Measurements from ENCODE around the gene IFT122. TPM values are rescaled to one million over a fixed set of nuclear protein-coding genes. Genes with fewer than 3 reads are reported as not detected.
"Not testable (repeated sequence)": the region's sequence is repeated elsewhere in the genome, so short reads cannot be mapped to it uniquely, and the experiment has no call there.

Gene IFT122
- total RNA-seq, 2 experiments from 2014 or later, result 23.0 to 25.9 TPM

DNA sequence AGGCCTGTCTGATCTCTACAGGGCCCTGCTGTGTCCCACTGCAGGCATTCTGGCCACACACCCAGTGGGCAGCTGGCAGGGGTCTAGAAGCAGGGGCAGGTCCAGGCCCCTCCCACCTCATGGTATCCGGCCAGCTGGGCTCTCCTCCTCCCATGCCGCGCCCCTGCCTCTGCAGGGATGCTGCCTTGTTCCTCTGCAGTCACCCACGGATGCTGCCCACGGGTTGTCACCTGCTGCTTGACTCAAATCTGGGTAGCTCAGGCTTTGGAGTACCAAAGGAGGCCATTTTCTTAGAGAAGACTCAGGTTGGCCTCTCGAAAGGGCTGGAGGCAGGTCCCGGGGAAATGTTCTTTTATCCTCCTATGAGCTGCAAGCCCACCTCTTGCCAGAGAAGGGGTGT, 36.6 kb upstream of the IFT122 start:
- Mint-ChIP-seq H3K4me3 (no peak overlapping the region), H3K27me3 (peaks cover 3% of the 10 kb centered on the region), H3K27ac (no peak overlapping the region), H3K4me1 (peaks cover 9% of the 10 kb centered on the region), H3K36me3 (no peaks in the 10 kb centered on the region), H3K9me3 (no peaks in the 10 kb centered on the region)
- DNase-seq (no peak), ATAC-seq (ENCODE audit: low read depth) (no peak)
- POLR2A ChIA-PET, result interaction anchor here (1.1 kb wide), 1 partner anchor 37 kb away, joined by 3 read pairs; the partner anchor contains the start of genes IFT122 and MBD4

DNA sequence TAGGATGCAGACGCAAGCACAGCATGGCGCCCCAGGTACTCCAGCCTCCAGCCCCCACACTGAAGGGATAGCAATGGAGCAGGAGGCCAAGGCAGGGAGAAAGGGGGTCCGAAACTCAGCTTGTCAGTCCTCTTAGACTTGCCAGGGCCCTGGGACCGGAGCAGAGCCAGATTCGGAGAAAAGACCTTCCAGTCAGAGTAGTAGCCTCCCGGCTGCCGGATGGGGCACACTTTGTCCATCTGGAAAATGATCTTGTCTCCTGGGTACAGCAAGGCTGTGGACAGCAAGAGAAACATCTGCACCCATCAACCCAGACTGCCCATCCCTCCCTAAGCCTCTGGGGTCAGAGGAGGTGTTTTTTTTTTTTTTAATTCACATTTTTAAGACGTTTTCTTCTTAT, 35.9 kb upstream of the IFT122 start:
- POLR2A ChIA-PET, result no interaction called here
- H3K36me3 Mint-ChIP-seq, result no peaks in the 10 kb centered on the region
- DNase-seq (no peak), ATAC-seq (ENCODE audit: low read depth) (no peak)
- H3K4me1 Mint-ChIP-seq, result peaks cover 7% of the 10 kb centered on the region
- no peak overlapping the region for H3K4me3 Mint-ChIP-seq
- H3K9me3 Mint-ChIP-seq, result no peaks in the 10 kb centered on the region
- no peak overlapping the region for H3K27ac Mint-ChIP-seq
- H3K27me3 Mint-ChIP-seq, result peaks cover 3% of the 10 kb centered on the region

DNA sequence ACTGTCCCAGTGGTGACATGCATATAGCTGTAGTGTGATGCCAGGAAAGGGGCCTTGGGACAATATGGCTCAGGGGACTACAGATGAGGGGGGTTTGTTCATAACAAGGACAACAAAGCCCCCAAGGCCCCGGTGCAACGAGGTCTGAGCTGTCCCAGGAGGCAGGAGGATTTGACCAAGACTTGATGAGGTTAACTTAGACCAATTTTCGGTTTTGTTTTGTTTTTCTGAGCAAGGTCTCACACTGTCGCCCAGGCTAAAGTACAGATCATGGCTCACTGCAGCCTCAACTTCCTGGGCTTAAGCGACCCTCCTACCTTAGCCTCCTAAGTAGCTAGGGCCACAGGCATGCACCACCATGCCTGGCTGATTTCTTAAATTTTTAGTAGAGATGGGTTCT, 35.4 kb upstream of the IFT122 start:
- H3K4me1 Mint-ChIP-seq, result peaks cover 4% of the 10 kb centered on the region
- POLR2A ChIA-PET, result no interaction called here
- no peaks in the 10 kb centered on the region for H3K36me3 Mint-ChIP-seq
- H3K27ac Mint-ChIP-seq, result no peak overlapping the region
- ATAC-seq (ENCODE audit: low read depth) (no peak), DNase-seq (no peak)
- H3K9me3 Mint-ChIP-seq, result no peaks in the 10 kb centered on the region
- peaks cover 3% of the 10 kb centered on the region for H3K27me3 Mint-ChIP-seq
- H3K4me3 Mint-ChIP-seq, result no peak overlapping the region

DNA sequence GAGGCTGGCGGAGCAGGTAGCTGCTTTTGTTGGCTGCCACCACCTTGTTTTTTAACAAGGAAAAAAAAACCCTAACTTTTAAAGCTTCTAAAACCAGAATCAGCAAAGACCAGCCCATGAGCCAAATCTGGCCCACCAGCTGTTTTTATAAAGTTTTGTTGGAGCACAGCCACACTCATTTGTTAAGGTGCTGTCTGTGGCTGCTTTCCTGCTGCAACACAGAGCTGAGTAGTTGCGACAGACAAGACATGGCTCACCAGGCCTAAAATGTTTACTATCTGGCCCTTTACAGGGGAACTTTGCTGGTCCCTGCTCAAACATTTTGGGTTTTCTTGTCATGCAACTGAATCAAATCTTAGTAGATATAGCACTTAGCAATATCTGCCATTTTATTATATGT, 30.5 kb upstream of the IFT122 start:
- Mint-ChIP-seq H3K4me3 (no peak overlapping the region), H3K36me3 (no peaks in the 10 kb centered on the region), H3K27ac (no peak overlapping the region), H3K9me3 (no peaks in the 10 kb centered on the region), H3K27me3 (peaks cover 7% of the 10 kb centered on the region), H3K4me1 (no peaks in the 10 kb centered on the region)
- POLR2A ChIA-PET, result interaction anchor here (1.4 to 2.2 kb wide), 2 partner anchors 10 to 30 kb away, joined by 3 to 6 read pairs; partner anchors contain the start of genes IFT122 and MBD4
- DNase-seq, result no peak
- ATAC-seq (ENCODE audit: low read depth), result no peak

DNA sequence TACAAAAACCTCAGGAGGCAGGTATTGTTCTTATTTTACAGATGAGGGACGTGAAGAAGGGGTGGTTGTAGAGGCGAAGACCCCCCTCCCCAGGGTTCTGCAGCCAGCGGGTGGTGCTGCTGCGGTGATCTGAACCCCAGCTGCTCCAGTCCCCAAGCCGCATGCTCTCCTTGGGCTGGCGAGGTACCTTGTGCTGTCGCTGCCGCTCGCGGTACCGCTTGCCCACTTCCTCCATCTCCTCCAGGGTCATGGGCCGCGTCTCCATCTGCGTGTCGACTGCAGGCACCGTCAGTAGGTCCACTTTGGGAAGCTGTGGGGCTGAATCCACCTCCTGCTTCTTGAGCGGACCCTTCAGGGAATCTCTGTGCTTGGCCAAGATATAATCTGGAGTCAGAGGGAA, 29.1 kb upstream of the IFT122 start:
- ATAC-seq (ENCODE audit: low read depth), result no peak
- H3K9me3 Mint-ChIP-seq, result no peaks in the 10 kb centered on the region
- H3K36me3 Mint-ChIP-seq, result no peaks in the 10 kb centered on the region
- POLR2A ChIA-PET, result no interaction called here
- peaks cover 7% of the 10 kb centered on the region for H3K27me3 Mint-ChIP-seq
- no peaks in the 10 kb centered on the region for H3K4me1 Mint-ChIP-seq
- no peak overlapping the region for H3K4me3 Mint-ChIP-seq
- DNase-seq, result no peak
- no peak overlapping the region for H3K27ac Mint-ChIP-seq

DNA sequence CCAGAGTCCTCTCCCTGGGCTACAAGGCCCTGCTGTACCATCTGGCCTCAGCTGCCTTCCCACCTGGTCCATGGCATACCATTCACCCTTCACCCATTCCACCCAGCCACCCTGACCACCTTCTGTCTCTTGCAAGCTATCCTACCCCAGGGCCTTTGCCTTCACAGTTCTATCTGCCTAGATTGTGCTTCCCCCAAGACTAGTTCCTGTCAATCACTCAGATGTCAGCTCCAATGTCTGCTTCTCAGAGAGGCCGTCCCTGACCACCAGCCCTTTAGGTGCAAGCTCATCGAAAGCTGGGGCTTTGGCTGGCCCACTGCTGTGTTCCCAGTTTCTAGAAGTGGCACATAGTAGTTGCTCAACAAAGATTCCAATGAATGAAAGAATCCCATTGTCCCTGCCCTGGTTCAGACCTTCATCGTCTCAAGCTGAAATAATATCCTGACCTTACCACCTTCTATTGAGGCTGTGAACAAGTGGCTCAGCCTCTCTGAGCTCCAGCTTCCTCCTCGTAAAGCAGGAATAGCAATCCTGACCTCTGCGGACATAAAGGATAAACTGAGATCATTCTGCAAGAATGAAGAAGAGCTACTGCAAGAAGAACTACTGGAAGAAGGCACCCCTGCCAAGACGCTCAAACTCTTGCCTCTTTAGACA, 27.4 kb upstream of the IFT122 start:
- H3K27ac Mint-ChIP-seq, result no peak overlapping the region

DNA sequence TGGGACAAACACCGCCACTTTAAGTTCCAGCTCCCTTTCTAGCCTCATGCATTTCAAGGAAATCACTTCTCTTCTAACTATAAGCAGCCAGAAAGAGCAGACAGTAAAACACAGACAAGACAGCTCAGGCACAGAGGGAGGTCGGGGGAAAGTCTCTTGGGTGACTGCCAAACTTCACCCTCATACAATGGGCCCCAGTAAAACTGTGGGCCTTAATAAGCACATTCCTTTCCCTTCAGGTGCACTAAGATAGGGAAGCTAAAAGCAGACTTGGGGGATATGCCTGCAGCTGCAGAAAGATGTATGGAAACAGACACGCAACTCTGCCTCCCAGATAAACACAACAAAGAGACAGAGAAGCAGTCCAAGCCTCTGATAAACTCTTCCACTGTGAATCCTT, 26.8 kb upstream of the IFT122 start:
- not testable (repeated sequence) for H3K27ac Mint-ChIP-seq; H3K4me1 Mint-ChIP-seq; H3K9me3 Mint-ChIP-seq; H3K4me3 Mint-ChIP-seq; H3K36me3 Mint-ChIP-seq; DNase-seq; H3K27me3 Mint-ChIP-seq; ATAC-seq (ENCODE audit: low read depth)
- POLR2A ChIA-PET, result interaction anchor here (1.4 kb wide), 1 partner anchor 97 kb away, joined by 4 read pairs; a partner anchor contains a TSS

More for the DNA sequence above, 27.4 kb upstream of the IFT122 start:
- Mint-ChIP-seq H3K9me3 (no peaks in the 10 kb centered on the region), H3K36me3 (no peaks in the 10 kb centered on the region), H3K27me3 (peaks cover 3% of the 10 kb centered on the region), H3K4me3 (no peak overlapping the region), H3K4me1 (no peaks in the 10 kb centered on the region)
- DNase-seq (no peak), ATAC-seq (ENCODE audit: low read depth) (no peak)
- POLR2A ChIA-PET, result interaction anchor here (1.4 kb wide), 1 partner anchor 97 kb away, joined by 4 read pairs; a partner anchor contains a TSS

DNA sequence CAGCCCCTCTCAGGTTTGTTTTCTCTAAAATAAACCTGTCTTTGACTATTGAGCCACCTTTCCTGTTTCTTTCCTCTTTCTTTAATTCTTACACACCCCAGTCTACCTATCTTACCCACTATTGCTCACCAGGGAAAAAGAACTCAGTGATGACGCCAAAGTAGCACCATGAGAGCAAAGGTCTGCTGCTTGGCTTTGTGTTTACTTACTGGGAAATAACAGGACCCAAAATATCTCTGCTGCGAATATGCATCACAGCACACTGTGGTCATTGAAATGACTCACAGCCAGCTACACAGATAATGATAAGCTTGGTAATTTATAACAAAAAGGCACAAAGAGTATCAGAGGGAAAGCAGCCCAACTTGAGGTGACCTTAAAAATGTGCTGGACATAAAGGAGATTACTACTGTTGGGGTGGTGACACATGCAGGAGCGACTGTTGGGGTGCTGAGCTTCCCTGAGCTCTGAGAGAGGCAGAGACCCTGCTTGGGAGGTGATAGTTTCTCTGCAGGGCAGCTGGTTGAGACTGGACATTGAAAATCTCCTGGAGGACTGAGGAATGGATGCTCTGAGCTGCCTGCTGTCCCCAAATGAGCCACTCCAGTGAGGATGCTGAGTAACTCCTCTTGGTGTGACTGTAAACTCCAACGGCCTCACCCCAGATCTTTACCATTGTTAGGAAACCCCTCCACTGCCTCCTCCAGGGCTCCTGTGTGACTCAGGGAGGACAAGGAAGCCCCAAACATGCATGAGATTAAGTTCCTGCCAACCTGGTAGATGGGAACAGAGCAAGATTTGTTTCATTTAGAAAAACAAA, 26.1 kb upstream of the IFT122 start:
- H3K4me3 Mint-ChIP-seq, result no peak overlapping the region
- POLR2A ChIA-PET, result interaction anchor here (0.6 to 1.4 kb wide), 2 partner anchors 70 to 98 kb away, joined by 3 to 4 read pairs; a partner anchor contains a TSS
- no peaks in the 10 kb centered on the region for H3K9me3 Mint-ChIP-seq
- no peak for DNase-seq
- H3K27me3 Mint-ChIP-seq, result peaks cover 3% of the 10 kb centered on the region
- no peak overlapping the region for H3K27ac Mint-ChIP-seq
- no peaks in the 10 kb centered on the region for H3K4me1 Mint-ChIP-seq
- no peaks in the 10 kb centered on the region for H3K36me3 Mint-ChIP-seq
- ATAC-seq (ENCODE audit: low read depth), result no peak

DNA sequence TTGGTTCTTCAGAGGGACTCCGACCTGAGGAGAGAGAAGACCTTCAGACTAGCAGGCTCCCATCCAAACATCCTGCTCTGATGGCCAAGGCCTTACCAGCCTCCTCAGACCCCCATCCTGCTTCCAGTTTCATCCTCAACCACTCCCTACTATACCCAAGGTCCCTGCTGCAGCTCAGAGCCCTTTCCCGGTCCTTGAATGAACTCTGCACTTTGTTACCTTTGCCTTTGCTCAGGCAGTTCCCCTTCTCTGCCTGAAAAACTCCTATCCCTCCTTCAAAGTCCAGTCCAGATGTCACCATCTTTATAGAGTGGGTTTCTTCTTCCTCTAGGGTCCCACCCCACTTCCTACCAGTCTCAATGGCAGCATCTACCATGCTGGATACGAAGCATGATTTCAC, 24.6 kb upstream of the IFT122 start:
- DNase-seq, result no peak
- H3K9me3 Mint-ChIP-seq, result no peaks in the 10 kb centered on the region
- H3K4me3 Mint-ChIP-seq, result no peak overlapping the region
- no peaks in the 10 kb centered on the region for H3K4me1 Mint-ChIP-seq
- H3K36me3 Mint-ChIP-seq, result no peaks in the 10 kb centered on the region
- ATAC-seq (ENCODE audit: low read depth), result no peak
- H3K27ac Mint-ChIP-seq, result no peak overlapping the region
- POLR2A ChIA-PET, result no interaction called here
- H3K27me3 Mint-ChIP-seq, result peaks cover 3% of the 10 kb centered on the region

DNA sequence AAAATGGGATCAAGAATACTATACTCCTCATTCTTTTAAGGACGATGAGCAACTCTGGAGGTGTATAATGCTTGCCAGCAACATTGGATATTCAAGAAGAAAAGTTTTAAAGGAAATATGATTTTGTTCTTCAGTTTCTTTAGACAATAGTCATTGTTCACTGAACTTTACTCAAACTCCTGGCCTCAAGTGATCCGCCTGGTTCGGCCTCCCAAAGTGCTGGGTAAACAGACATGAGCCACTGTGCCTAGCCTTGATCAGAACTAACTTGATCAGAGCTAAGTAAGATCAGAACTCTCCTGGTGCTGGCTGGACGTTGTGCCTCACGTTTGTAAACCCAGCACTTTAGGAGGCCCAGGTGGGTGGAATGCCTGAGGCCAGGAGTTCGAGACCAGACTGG, 24.2 kb upstream of the IFT122 start:
- Mint-ChIP-seq H3K27me3 (peaks cover 6% of the 10 kb centered on the region), H3K36me3 (no peaks in the 10 kb centered on the region), H3K4me3 (no peak overlapping the region), H3K27ac (no peak overlapping the region), H3K9me3 (no peaks in the 10 kb centered on the region), H3K4me1 (no peaks in the 10 kb centered on the region)
- ATAC-seq (ENCODE audit: low read depth) (no peak), DNase-seq (no peak)
- POLR2A ChIA-PET, result interaction anchor here (0.6 kb wide), 1 partner anchor 10 kb away, joined by 4 read pairs; no protein-coding TSS in a partner anchor

DNA sequence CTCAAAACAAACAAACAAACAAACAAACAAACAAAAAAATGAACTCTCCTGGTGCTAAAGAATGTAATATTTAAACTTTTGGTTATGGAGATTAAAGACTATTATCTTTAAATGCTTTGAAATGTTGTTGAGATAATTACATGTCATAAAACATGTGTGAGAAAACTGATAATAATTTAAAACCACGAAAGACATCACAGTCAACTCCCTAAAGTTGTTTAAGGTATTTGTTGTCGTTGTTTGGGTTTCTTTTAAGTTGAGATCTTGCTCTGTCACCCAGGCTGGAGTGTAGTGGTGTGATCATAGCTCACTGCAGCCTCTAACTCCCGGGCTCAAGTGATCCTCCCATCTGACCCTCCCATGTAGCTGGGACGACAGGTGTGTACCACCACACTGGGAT, 23.6 kb upstream of the IFT122 start:
- no peak overlapping the region for H3K4me3 Mint-ChIP-seq
- no peak for ATAC-seq (ENCODE audit: low read depth)
- no peak for DNase-seq
- H3K4me1 Mint-ChIP-seq, result no peaks in the 10 kb centered on the region
- H3K27me3 Mint-ChIP-seq, result peaks cover 7% of the 10 kb centered on the region
- H3K27ac Mint-ChIP-seq, result no peak overlapping the region
- H3K36me3 Mint-ChIP-seq, result no peaks in the 10 kb centered on the region
- H3K9me3 Mint-ChIP-seq, result no peaks in the 10 kb centered on the region
- POLR2A ChIA-PET, result interaction anchor here (0.6 kb wide), 1 partner anchor 10 kb away, joined by 4 read pairs; no protein-coding TSS in a partner anchor

DNA sequence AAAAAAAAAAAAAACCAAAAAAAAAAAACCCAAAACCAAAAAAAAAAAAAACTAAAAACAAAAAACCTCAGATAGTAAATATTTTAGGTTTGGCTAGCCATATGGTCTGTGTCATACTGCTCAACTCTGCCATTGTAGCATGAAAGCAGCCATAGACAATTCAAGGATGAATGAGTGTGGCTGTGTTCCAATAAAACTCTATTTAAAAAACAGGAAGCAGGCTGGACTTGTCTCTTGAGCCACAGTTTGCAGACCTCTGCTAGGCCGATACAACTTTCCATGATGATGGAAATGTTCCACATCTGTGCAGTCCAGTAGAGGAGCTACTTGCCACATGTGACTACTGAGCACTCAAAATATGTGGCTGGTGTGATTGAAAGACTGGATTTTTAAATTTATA, 22.7 kb upstream of the IFT122 start:
- no peak for DNase-seq
- H3K36me3 Mint-ChIP-seq, result no peaks in the 10 kb centered on the region
- H3K27me3 Mint-ChIP-seq, result peaks cover 7% of the 10 kb centered on the region
- no peak overlapping the region for H3K27ac Mint-ChIP-seq
- no peak for ATAC-seq (ENCODE audit: low read depth)
- no peaks in the 10 kb centered on the region for H3K9me3 Mint-ChIP-seq
- H3K4me3 Mint-ChIP-seq, result no peak overlapping the region
- no peaks in the 10 kb centered on the region for H3K4me1 Mint-ChIP-seq
- POLR2A ChIA-PET, result no interaction called here

DNA sequence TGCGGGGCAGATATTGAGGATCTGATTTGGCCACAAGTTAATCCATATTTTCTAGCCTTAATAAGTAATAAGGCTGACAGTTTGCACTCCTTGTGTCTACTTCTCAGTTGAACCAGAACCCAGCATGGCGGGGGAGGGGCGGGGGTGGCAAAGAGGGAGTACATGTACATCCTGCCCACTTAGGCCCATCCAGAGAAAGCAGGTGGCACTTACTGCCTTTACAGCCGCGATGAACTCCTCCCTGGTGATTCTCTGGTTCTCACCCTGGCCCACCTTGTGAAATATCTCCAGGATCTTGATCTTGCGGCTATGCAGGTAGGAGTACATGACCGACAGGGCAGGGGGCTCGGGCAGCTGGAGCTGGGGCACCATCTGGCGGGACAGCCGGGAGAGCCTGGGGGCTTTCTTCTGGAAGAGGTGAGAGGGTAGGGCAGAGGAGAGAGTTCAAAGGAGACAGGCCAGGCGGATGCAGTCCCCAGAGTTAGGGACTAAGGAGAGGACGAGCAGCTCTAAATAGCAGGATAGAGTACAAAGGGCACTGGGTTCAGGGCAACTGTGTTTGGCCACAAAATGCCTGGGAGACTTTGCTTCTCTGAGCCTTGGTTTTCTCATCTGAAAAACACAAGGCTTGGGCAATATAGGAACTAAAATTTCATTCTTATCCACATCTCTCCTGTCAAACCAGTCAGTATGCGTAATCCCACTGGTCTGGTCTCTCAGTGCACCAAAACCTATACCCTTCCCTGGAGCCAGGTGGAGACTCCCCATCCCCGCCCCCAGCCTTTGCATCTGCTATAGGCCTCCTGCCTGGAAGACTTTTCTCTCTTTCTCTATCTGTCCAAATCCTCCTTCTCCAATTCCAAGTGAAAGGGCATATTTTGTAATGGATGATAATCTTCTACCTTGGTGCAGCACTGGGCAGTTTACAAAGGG, 21.7 kb upstream of the IFT122 start:
- POLR2A ChIA-PET, result no interaction called here
- Mint-ChIP-seq H3K27ac (no peak overlapping the region), H3K4me3 (no peak overlapping the region), H3K4me1 (no peaks in the 10 kb centered on the region), H3K9me3 (no peaks in the 10 kb centered on the region), H3K27me3 (peaks cover 4% of the 10 kb centered on the region), H3K36me3 (no peaks in the 10 kb centered on the region)
- DNase-seq (no peak), ATAC-seq (ENCODE audit: low read depth) (no peak)

Data from activated naive CD8-positive, alpha-beta T cell treated with anti-CD3 and anti-CD28 coated beads, Interleukin-2, amount 10 ng/mL, durations not matched to agents 7 days and 5 days (primary cell).